IMR-90 (cell line): ENCODE data around the gene ZNF362. TPM values are rescaled to one million over a fixed set of nuclear protein-coding genes. Genes with fewer than 3 reads are reported as not detected.

Experiments used
- ATAC-seq: fragments of 200-7000 bp; cut with Tn5 transposase; 2 replicates; pipeline ENCODE4 v1.9.1; 2020; ENCODE audit warnings: low read depth, mild to moderate bottlenecking, moderate library complexity
- BruUV-seq: library from RNA; stranded (reverse); fragments of 400-500 nt; replicated peaks from 2 replicates; lab custom pipeline; 2021; lab: Mats Ljungman, UMichigan
- CTCF ChIA-PET: fragments of 300-600 bp; formaldehyde crosslinking; extraction: SDS; loops from one replicate; lab custom pipeline; 2021; ENCODE audit warnings: antibody characterized with exemption; lab: Yijun Ruan, JAX
- POLR2A ChIA-PET: fragments of 300-600 bp; sonication (Branson Sonifier 250); formaldehyde crosslinking; loops from one replicate; lab custom pipeline; 2022; ENCODE audit warnings: antibody characterized with exemption; ENCODE audit not compliant: unreplicated experiment; lab: Charles Lee
- DNase-seq: peaks from one replicate; pipeline ENCODE4 v3.0.0; 2013
- H2AFZ ChIP-seq: replicated peaks from 2 replicates; pipeline ENCODE3; 2013; ENCODE audit warnings: low read length, mild to moderate bottlenecking; ENCODE audit not compliant: poor library complexity
- H2AK5ac ChIP-seq: 2 replicates; pipeline ENCODE4 v1.6.1; 2013; ENCODE audit warnings: low read depth, low read length, inconsistent platforms
- H2AK9ac ChIP-seq: replicated peaks from 2 replicates; pipeline ENCODE3; 2013; ENCODE audit warnings: mild to moderate bottlenecking, low read depth, low read length, moderate library complexity; ENCODE audit not compliant: poor library complexity
- H2BK120ac ChIP-seq: 2 replicates; pipeline ENCODE4 v1.6.1; 2013; ENCODE audit warnings: low read depth, low read length, inconsistent platforms
- H2BK15ac ChIP-seq: 3 replicates; pipeline ENCODE4 v1.6.1; 2013; ENCODE audit warnings: low read depth, low read length, inconsistent platforms
- H2BK20ac ChIP-seq: 2 replicates; pipeline ENCODE4 v1.6.1; 2013; ENCODE audit warnings: low read depth, mild to moderate bottlenecking, inconsistent platforms, low read length, moderate library complexity
- H2BK5ac ChIP-seq: 2 replicates; pipeline ENCODE4 v1.6.1; 2013; ENCODE audit warnings: mild to moderate bottlenecking, low read depth, low read length, inconsistent platforms; ENCODE audit not compliant: poor library complexity, severe bottlenecking
- H3K14ac ChIP-seq: replicated peaks from 2 replicates; pipeline ENCODE4 v1.6.1; 2013; ENCODE audit warnings: low read depth, low read length, inconsistent platforms
- H3K18ac ChIP-seq: 2 replicates; pipeline ENCODE4 v1.6.1; 2013; ENCODE audit warnings: low read depth, low read length, control low read depth
- H3K23ac ChIP-seq: 2 replicates; pipeline ENCODE4 v1.6.1; 2013; ENCODE audit warnings: low read depth, low read length, inconsistent platforms
- H3K27ac ChIP-seq: 2 replicates; pipeline ENCODE4 v1.5.1; 2013; ENCODE audit warnings: mild to moderate bottlenecking, control low read depth, low read length; ENCODE audit not compliant: insufficient read depth
- H3K27me3 ChIP-seq: 2 replicates; pipeline ENCODE4 v1.6.1; 2013; ENCODE audit warnings: low read length; ENCODE audit not compliant: control insufficient read depth, insufficient read depth
- H3K36me3 ChIP-seq: 2 replicates; pipeline ENCODE4 v1.6.1; 2013; ENCODE audit warnings: low read length, mixed read lengths; ENCODE audit not compliant: control insufficient read depth, insufficient read depth
- H3K4ac ChIP-seq: 2 replicates; pipeline ENCODE4 v1.6.1; 2013; ENCODE audit warnings: low read depth, low read length, inconsistent platforms
- H3K4me1 ChIP-seq: 2 replicates; pipeline ENCODE4 v1.6.1; 2013; ENCODE audit warnings: low read length, mixed read lengths; ENCODE audit not compliant: control insufficient read depth, insufficient read depth
- H3K4me2 ChIP-seq: 2 replicates; pipeline ENCODE4 v1.6.1; 2013; ENCODE audit warnings: low read depth, mild to moderate bottlenecking, control low read depth, low read length, moderate library complexity
- H3K4me3 ChIP-seq: 2 replicates; pipeline ENCODE4 v1.5.1; 2013; ENCODE audit warnings: low read depth, mild to moderate bottlenecking, control low read depth, low read length, moderate library complexity; ENCODE audit not compliant: insufficient read depth
- H3K56ac ChIP-seq: 2 replicates; pipeline ENCODE4 v1.6.1; 2013; ENCODE audit warnings: low read length, inconsistent platforms; ENCODE audit not compliant: insufficient read depth; ENCODE audit errors: extremely low read depth
- H3K79me1 ChIP-seq, 2 experiments: 2 replicates each; pipeline ENCODE4 v1.6.1; 2013; ENCODE audit warnings: low read length in 2 of 2, inconsistent platforms in 1 of 2, low read depth in 1 of 2
- H3K9ac ChIP-seq: 2 replicates; pipeline ENCODE4 v1.6.1; 2013; ENCODE audit warnings: low read depth, low read length, control low read depth
- H3K9me1 ChIP-seq: 2 replicates; pipeline ENCODE4 v1.6.1; 2013; ENCODE audit warnings: low read length, inconsistent platforms; ENCODE audit not compliant: insufficient read depth
- H3K9me3 ChIP-seq: 2 replicates; pipeline ENCODE4 v1.6.1; 2013; ENCODE audit warnings: low read length; ENCODE audit not compliant: control insufficient read depth, insufficient read depth
- H4K20me1 ChIP-seq: 2 replicates; pipeline ENCODE4 v1.6.1; 2013; ENCODE audit warnings: low read length, inconsistent platforms; ENCODE audit not compliant: insufficient read depth
- H4K5ac ChIP-seq: 2 replicates; pipeline ENCODE4 v1.6.1; 2013; ENCODE audit warnings: mild to moderate bottlenecking, low read depth, low read length, control low read depth
- H4K8ac ChIP-seq, 2 experiments: 2 replicates each; pipeline ENCODE4 v1.6.1; 2013; ENCODE audit warnings: low read depth in 2 of 2, low read length in 2 of 2, control low read depth in 1 of 2, inconsistent platforms in 1 of 2
- H4K91ac ChIP-seq: 2 replicates; pipeline ENCODE4 v1.6.1; 2013; ENCODE audit warnings: low read depth, low read length, inconsistent platforms; ENCODE audit not compliant: insufficient read depth
- BHLHE40 ChIP-seq: fragments of 150-350 bp; IDR thresholded peaks from 2 replicates; pipeline ENCODE4 v1.6.1; 2016; ENCODE audit warnings: mild to moderate bottlenecking, low read depth, low read length
- CEBPB ChIP-seq: IDR thresholded peaks from 2 replicates; pipeline ENCODE4 v1.6.1; 2012; ENCODE audit warnings: low read depth, low read length, improper control_type of control experiment
- CHD1 ChIP-seq: IDR thresholded peaks from 2 replicates; pipeline ENCODE4 v1.6.1; 2012; ENCODE audit warnings: low read depth, low read length, improper control_type of control experiment
- CTCF ChIP-seq: conservative IDR thresholded peaks from 2 replicates; pipeline ENCODE4 v1.5.1; 2012; ENCODE audit warnings: mild to moderate bottlenecking, low read depth, low read length, improper control_type of control experiment
- MAZ ChIP-seq: IDR thresholded peaks from 2 replicates; pipeline ENCODE4 v1.6.1; 2012; ENCODE audit warnings: low read depth, mild to moderate bottlenecking, low read length, improper control_type of control experiment, moderate library complexity, borderline replicate concordance
- MXI1 ChIP-seq: IDR thresholded peaks from 2 replicates; pipeline ENCODE4 v1.6.1; 2012; ENCODE audit warnings: low read depth, mild to moderate bottlenecking, low read length, moderate library complexity, borderline replicate concordance
- RAD21 ChIP-seq: IDR thresholded peaks from 2 replicates; pipeline ENCODE4 v1.6.1; 2012; ENCODE audit warnings: low read length, improper control_type of control experiment
- SMC3 ChIP-seq: fragments of 150-350 bp; IDR thresholded peaks from 2 replicates; pipeline ENCODE4 v1.6.1; 2016; ENCODE audit warnings: low read depth, mild to moderate bottlenecking, antibody characterized with exemption, low read length, moderate library complexity
- WGBS, 2 experiments: methylation state at CpG; one replicate each; pipeline versions ENCODE4 v1.1.5 to v1.1.7; 2013; ENCODE audit warnings: missing lambda C conversion rate in 2 of 2; ENCODE audit not compliant: insufficient read length in 1 of 2; ENCODE audit errors: extremely low coverage in 2 of 2; 5-methylcytosine and 5-hydroxymethylcytosine counted together
- dilution Hi-C: fragments of 300-500 bp; cut with HindIII; formaldehyde crosslinking; loops from one replicate; pipeline ENCODE4 v1.14.3; 2018; ENCODE audit warnings: low sequenced_read_pairs; ENCODE audit not compliant: unreplicated experiment
- in situ Hi-C: fragments of 300-500 bp; cut with MboI; formaldehyde crosslinking; loops from 3 replicates; pipeline ENCODE4 v1.14.3; 2019; ENCODE audit warnings: low sequenced_read_pairs, inconsistent platforms, mixed read lengths
- intact Hi-C: fragments of 100-400 bp; cut with micrococcal nuclease; formaldehyde crosslinking; loops from 2 replicates; pipeline ENCODE4 v1.10.0; 2022
- polyA plus RNA-seq, 3 experiments: library from polyadenylated mRNA; depleted of rRNA; stranded (reverse); fragments of >200 nt; gene quantifications; 2 replicates each; pipeline ENCODE4 v1.2.3, GENCODE V29; 2012; ENCODE audit warnings: low replicate concordance in 1 of 3
- total RNA-seq: library from RNA; depleted of rRNA; stranded (reverse); fragments of >200 nt; gene quantifications from 2 replicates; pipeline ENCODE4 v1.2.3, GENCODE V29; 2012

Gene ZNF362
- total and polyA plus RNA-seq, 2 of the 4 experiments (the other 2 are of a cell fraction) = 5.7 to 12.9 TPM

GRCh38 chr1:33231166-33231565, 25.1 kb upstream of the ZNF362 start:
- DNase-seq (no peak), ATAC-seq (no peak)
- dilution Hi-C loops = no loop called here
- Histone ChIP-seq H3K56ac (no peak overlapping the region), H2AFZ (no peak overlapping the region), H3K4me1 (peaks cover 6% of the 10 kb centered on the region), H2BK20ac (no peak overlapping the region), H4K5ac (no peak overlapping the region), H3K14ac (no peak overlapping the region), H2BK15ac (no peak overlapping the region), H2BK5ac (no peak overlapping the region), H3K27me3 (peaks cover 2% of the 10 kb centered on the region; the same call in 1 of the 2 replicates), H3K4ac (no peak overlapping the region), H3K4me2 (no peak overlapping the region), H3K9me3 (no peaks in the 10 kb centered on the region), H2AK9ac (no peak overlapping the region), H3K23ac (no peak overlapping the region), H2AK5ac (no peak overlapping the region), H3K79me1 (no peaks in the 10 kb centered on the region), H3K4me3 (no peak overlapping the region), H3K9me1 (peaks cover 4% of the 10 kb centered on the region; the same call in 1 of the 2 replicates), H4K8ac (no peak overlapping the region), H4K91ac (no peak overlapping the region), H3K27ac (no peak overlapping the region), H2BK120ac (no peak overlapping the region), H3K36me3 (no peaks in the 10 kb centered on the region), H3K9ac (no peak overlapping the region), H4K20me1 (no peaks in the 10 kb centered on the region), H3K18ac (no peak overlapping the region)
- WGBS, 2 experiments = 85% methylated on average over 3 of the region's 7 CpGs; no CpG with 5 or more reads in 1 of the 2 experiments
- intact Hi-C loops = no loop called here
- in situ Hi-C loops = no loop called here
- TF ChIP-seq CHD1 (no peak), CEBPB (no peak), CTCF (no peak), SMC3 (no peak), BHLHE40 (no peak), MXI1 (no peak), RAD21 (no peak), MAZ (no peak)
- BruUV-seq = no TSS peak
- ChIA-PET CTCF (no interaction called here), POLR2A (no interaction called here)
